H1 (cell line): ENCODE measurements around the gene KRTAP10-3. TPM values are rescaled to one million over a fixed set of nuclear protein-coding genes. Genes with fewer than 3 reads are reported as not detected.

Experiments used
- ASH2L ChIP-seq: fragments of 200-600, 300-600 bp; sonication (generic); IDR thresholded peaks from one replicate; pipeline ENCODE4 v1.7.1; 2017; ENCODE audit warnings: low read length
- BRCA1 ChIP-seq: IDR thresholded peaks from 2 replicates; pipeline ENCODE4 v1.6.1; 2012; ENCODE audit warnings: low read depth, low read length, improper control_type of control experiment
- CEBPB ChIP-seq: IDR thresholded peaks from 2 replicates; pipeline ENCODE4 v1.6.1; 2012; ENCODE audit warnings: low read depth, low read length
- EZH2 ChIP-seq: fragments of 200-600 bp; sonication (generic); IDR thresholded peaks from 2 replicates; pipeline ENCODE4 v1.7.1; 2012; ENCODE audit warnings: low read depth, mild to moderate bottlenecking, moderate library complexity, low read length, inconsistent platforms; ENCODE audit not compliant: severe bottlenecking
- FOSL1 ChIP-seq: IDR thresholded peaks from 2 replicates; pipeline ENCODE4 v1.6.1; 2011; ENCODE audit warnings: mild to moderate bottlenecking, low read depth, low read length, moderate library complexity; ENCODE audit not compliant: insufficient read depth
- RXRA ChIP-seq: IDR thresholded peaks from 2 replicates; pipeline ENCODE4 v1.6.1; 2011; ENCODE audit warnings: low read depth, mild to moderate bottlenecking, low read length, moderate library complexity; ENCODE audit not compliant: insufficient read depth
- polyA plus RNA-seq, 7 experiments: library from polyadenylated mRNA; depleted of rRNA in 3 of 7; stranded (reverse) in 5 of 7; unstranded in 2 of 7; fragments of >200 nt in 5 of 7; fragments of 200-250 nt in 2 of 7; gene quantifications; 1 replicate in 5 of 7; 2 replicates in 1 of 7; 4 replicates in 1 of 7; pipeline versions ENCODE4 v1.2.1 to v1.2.3, GENCODE V29; 2011 to 2013; ENCODE audit warnings: missing spikeins in 2 of 7, mixed read lengths in 2 of 7
- total RNA-seq: library from RNA; stranded (reverse); fragmentation: NEBNext Ultra II Directional; extraction: Animal tissue kit (Norgen Biotek cat#: 25700); gene quantifications from 2 replicates; pipeline ENCODE4 v1.2.1, GENCODE V29; 2021

The KRTAP10-3 gene
- total and polyA plus RNA-seq, 2 of the 8 experiments (the other 6 are each of a cell fraction or from before 2014, with no cell fraction given) = not detected

GRCh38 chr21:44603109-44603875 is 44.7 kb upstream of the KRTAP10-3 start (continued):
- TF ChIP-seq EZH2 (no peak), BRCA1 (no peak), RXRA (no peak), FOSL1 (no peak), CEBPB (no peak), ASH2L (no peak)
